ENCODE measurements around the gene TRUB1.

The TRUB1 gene

GRCh38 chr10:114970515-114970914 is 32.5 kb downstream of the TRUB1 start:
- TF ChIP-seq NFRKB (IDR thresholded peaks at IDR 0.05) (no peak), ELF4 (IDR thresholded peaks at IDR 0.05) (no peak), ZNF384 (IDR thresholded peaks at IDR 0.05) (no peak), BHLHE40 (IDR thresholded peaks at IDR 0.05; ENCODE audit: borderline replicate concordance) (no peak), SP1 (IDR thresholded peaks at IDR 0.05) (no peak), FOXM1 (IDR thresholded peaks at IDR 0.05; ENCODE audit: borderline replicate concordance) (no peak), PKNOX1 (IDR thresholded peaks at IDR 0.05) (no peak), FOXK2 (IDR thresholded peaks at IDR 0.05) (no peak), LEF1 (IDR thresholded peaks at IDR 0.05; ENCODE audit: borderline replicate concordance) (no peak), L3MBTL2 (conservative IDR thresholded peaks at IDR 0.05) (no peak), HDGF (IDR thresholded peaks at IDR 0.05; ENCODE audit: borderline replicate concordance) (no peak), CTBP1 (IDR thresholded peaks at IDR 0.05; ENCODE audit: borderline replicate concordance) (no peak), TARDBP (IDR thresholded peaks at IDR 0.05) (no peak), FOXA1 (IDR thresholded peaks at IDR 0.05) (no peak), ARNT (IDR thresholded peaks at IDR 0.05) (no peak), SUZ12 (IDR thresholded peaks at IDR 0.05) (no peak)
- ChIA-PET POLR2A (no interaction called here), CTCF (no interaction called here)
- no peak for DNase-seq (ENCODE audit: extremely low spot score)

DNA sequence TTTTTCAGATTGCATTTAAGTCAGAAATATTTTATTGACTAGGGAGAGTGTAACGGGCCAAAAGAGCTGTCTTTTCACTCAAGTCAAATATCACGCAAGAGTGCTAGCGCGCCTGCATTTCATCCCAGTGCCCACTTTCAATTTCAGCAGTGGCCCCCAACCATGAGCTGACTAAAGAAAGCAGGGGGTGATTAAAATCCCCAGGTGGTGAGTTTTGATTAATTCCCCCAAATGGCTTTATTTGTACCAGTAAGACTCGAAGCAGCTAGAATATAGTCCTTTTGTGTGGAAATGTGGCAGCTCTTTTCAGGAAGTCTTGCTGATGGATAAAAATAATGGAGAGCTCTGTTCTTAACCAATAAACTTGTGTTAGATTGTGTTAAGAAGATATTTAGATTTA is 35.3 kb downstream of the TRUB1 start:
- POLR2A ChIA-PET: no interaction called here
- DNase-seq (ENCODE audit: extremely low spot score): no peak
- TF ChIP-seq BHLHE40 (IDR thresholded peaks at IDR 0.05; ENCODE audit: borderline replicate concordance) (no peak), ZNF384 (IDR thresholded peaks at IDR 0.05) (no peak), FOXK2 (IDR thresholded peaks at IDR 0.05) (no peak), NFRKB (IDR thresholded peaks at IDR 0.05) (no peak), FOXM1 (IDR thresholded peaks at IDR 0.05; ENCODE audit: borderline replicate concordance) (no peak), FOXA1 (IDR thresholded peaks at IDR 0.05) (no peak), ARNT (IDR thresholded peaks at IDR 0.05) (no peak), PKNOX1 (IDR thresholded peaks at IDR 0.05) (no peak), LEF1 (IDR thresholded peaks at IDR 0.05; ENCODE audit: borderline replicate concordance) (no peak), ELF4 (IDR thresholded peaks at IDR 0.05) (no peak), L3MBTL2 (conservative IDR thresholded peaks at IDR 0.05) (no peak), SUZ12 (IDR thresholded peaks at IDR 0.05) (no peak), CTBP1 (IDR thresholded peaks at IDR 0.05; ENCODE audit: borderline replicate concordance) (no peak), HDGF (IDR thresholded peaks at IDR 0.05; ENCODE audit: borderline replicate concordance) (no peak), SP1 (IDR thresholded peaks at IDR 0.05) (no peak), TARDBP (IDR thresholded peaks at IDR 0.05) (no peak)
- CTCF ChIA-PET: no interaction called here

- no peak for DNase-seq (ENCODE audit: extremely low spot score)
- TF ChIP-seq L3MBTL2 (conservative IDR thresholded peaks at IDR 0.05): no peak
- no peak for TF ChIP-seq SP1 (IDR thresholded peaks at IDR 0.05)
- no peak for TF ChIP-seq CTBP1 (IDR thresholded peaks at IDR 0.05; ENCODE audit: borderline replicate concordance)
- TF ChIP-seq SUZ12 (IDR thresholded peaks at IDR 0.05): no peak
- no peak for TF ChIP-seq HDGF (IDR thresholded peaks at IDR 0.05; ENCODE audit: borderline replicate concordance)
- no peak for TF ChIP-seq FOXK2 (IDR thresholded peaks at IDR 0.05)
- TF ChIP-seq ZNF384 (IDR thresholded peaks at IDR 0.05): no peak
- no peak for TF ChIP-seq TARDBP (IDR thresholded peaks at IDR 0.05)
- TF ChIP-seq PKNOX1 (IDR thresholded peaks at IDR 0.05): no peak
- no peak for TF ChIP-seq FOXM1 (IDR thresholded peaks at IDR 0.05; ENCODE audit: borderline replicate concordance)
- TF ChIP-seq LEF1 (IDR thresholded peaks at IDR 0.05; ENCODE audit: borderline replicate concordance): no peak
- no peak for TF ChIP-seq FOXA1 (IDR thresholded peaks at IDR 0.05)
- TF ChIP-seq ARNT (IDR thresholded peaks at IDR 0.05): no peak
- TF ChIP-seq BHLHE40 (IDR thresholded peaks at IDR 0.05; ENCODE audit: borderline replicate concordance): no peak
- no peak for TF ChIP-seq ELF4 (IDR thresholded peaks at IDR 0.05)
- no peak for TF ChIP-seq NFRKB (IDR thresholded peaks at IDR 0.05)
- ChIA-PET POLR2A (no interaction called here), CTCF (interaction anchor here (1.1 kb wide), 1 partner anchor 96 kb away, joined by 3 read pairs; no protein-coding TSS in a partner anchor)
These were observed 36.0 kb downstream of the TRUB1 start for GRCh38 chr10:114973997-114974396.

GRCh38 chr10:114974625-114975024 is 36.6 kb downstream of the TRUB1 start:
- POLR2A ChIA-PET: no interaction called here
- CTCF ChIA-PET: interaction anchor here (1.1 kb wide), 1 partner anchor 97 kb away, joined by 3 read pairs; no protein-coding TSS in a partner anchor
- no peak for TF ChIP-seq PKNOX1 (IDR thresholded peaks at IDR 0.05)
- no peak for DNase-seq (ENCODE audit: extremely low spot score)

DNA sequence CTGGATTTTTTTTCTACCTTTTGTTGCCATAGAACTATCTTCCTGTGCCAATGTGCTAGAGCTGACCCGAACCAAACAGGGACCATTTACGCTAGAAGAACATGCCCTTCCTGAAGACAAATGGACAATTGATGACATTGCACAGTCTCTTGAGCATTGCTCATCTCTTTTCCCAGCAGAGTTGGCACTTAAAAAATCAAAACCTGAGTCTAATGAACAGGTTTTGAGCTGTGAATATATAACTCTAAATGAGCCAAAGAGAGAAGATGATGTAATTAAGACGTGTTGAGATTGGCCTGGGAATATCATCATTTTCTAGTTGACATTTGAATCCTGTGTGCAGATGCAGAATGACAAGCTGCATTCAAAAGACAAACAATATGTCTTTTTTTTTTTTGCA is 37.1 kb downstream of the TRUB1 start:
- POLR2A ChIA-PET: no interaction called here
- no peak for DNase-seq (ENCODE audit: extremely low spot score)
- CTCF ChIA-PET: no interaction called here
- TF ChIP-seq ZNF384 (IDR thresholded peaks at IDR 0.05) (no peak), FOXM1 (IDR thresholded peaks at IDR 0.05; ENCODE audit: borderline replicate concordance) (no peak), FOXA1 (IDR thresholded peaks at IDR 0.05) (no peak), ARNT (IDR thresholded peaks at IDR 0.05) (no peak), CTBP1 (IDR thresholded peaks at IDR 0.05; ENCODE audit: borderline replicate concordance) (no peak), SUZ12 (IDR thresholded peaks at IDR 0.05) (no peak), L3MBTL2 (conservative IDR thresholded peaks at IDR 0.05) (no peak), LEF1 (IDR thresholded peaks at IDR 0.05; ENCODE audit: borderline replicate concordance) (no peak), FOXK2 (IDR thresholded peaks at IDR 0.05) (no peak), BHLHE40 (IDR thresholded peaks at IDR 0.05; ENCODE audit: borderline replicate concordance) (no peak), SP1 (IDR thresholded peaks at IDR 0.05) (no peak), TARDBP (IDR thresholded peaks at IDR 0.05) (no peak)

DNA sequence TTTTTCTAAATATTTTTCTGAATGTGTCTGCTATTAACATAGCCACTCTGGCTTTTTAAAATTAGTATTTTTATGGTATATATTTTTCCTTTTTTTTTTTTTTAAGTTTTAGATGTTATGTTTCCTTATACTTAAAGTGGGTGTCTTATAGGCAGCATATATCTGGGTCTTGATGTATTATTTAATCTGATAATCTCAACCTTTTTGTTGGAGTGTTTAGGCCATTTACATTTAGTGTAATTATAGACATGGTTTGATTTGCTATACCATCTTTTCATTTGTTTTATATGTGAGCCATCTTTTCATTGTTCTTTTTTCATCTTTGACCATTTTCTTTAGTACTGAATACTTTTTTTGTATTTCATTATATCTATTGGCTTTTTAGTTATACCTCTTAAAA is 45.0 kb downstream of the TRUB1 start:
- ChIA-PET POLR2A (no interaction called here), CTCF (no interaction called here)
- no peak for DNase-seq (ENCODE audit: extremely low spot score)
- no peak for TF ChIP-seq PKNOX1 (IDR thresholded peaks at IDR 0.05)
- no peak for TF ChIP-seq L3MBTL2 (conservative IDR thresholded peaks at IDR 0.05)
- no peak for TF ChIP-seq SUZ12 (IDR thresholded peaks at IDR 0.05)
- no peak for TF ChIP-seq FOXM1 (IDR thresholded peaks at IDR 0.05; ENCODE audit: borderline replicate concordance)

Data from HEK293T (cell line).